ENCODE measurements around the gene VSIR.

DNA sequence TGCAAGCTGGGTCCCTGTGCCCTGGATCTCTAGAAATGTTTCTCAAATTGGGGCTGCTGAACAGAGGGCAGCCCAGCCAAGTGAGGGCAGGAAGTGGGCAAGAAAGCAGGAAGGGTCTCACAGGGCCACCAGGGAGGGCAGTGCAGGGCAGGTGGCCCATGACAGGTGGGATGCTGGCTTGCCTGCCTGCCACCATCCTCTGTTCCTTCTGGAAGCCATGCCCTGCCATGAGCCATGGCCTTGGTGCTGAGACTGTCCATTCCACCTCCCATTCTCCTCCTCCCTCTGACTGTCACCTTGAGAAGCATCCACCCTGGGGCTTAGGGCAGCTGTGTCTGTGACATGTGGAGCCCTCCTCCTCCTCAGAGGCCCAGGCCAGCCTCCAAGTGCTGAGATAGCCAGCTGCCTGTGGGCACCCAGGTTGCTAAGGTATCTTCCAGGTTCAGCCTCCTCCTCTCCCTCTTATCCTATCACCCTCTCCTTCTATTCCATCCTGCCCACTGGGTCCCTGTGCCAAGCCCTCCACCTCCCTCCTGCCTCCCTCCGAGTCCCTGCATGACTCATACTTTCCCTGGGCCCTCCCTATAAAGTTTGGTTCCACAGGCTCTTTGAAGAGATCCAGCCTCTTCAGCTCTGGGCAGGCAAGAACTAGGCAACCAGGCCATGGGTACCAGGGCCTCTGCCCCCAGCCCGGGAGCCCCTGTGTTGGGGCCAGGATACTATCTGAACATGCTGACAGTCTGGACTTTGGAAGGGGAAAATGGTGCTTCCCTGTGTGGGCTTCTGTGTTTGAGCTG lies 1.3 kb downstream of the VSIR start:
- TF ChIP-seq, protein P1, sequence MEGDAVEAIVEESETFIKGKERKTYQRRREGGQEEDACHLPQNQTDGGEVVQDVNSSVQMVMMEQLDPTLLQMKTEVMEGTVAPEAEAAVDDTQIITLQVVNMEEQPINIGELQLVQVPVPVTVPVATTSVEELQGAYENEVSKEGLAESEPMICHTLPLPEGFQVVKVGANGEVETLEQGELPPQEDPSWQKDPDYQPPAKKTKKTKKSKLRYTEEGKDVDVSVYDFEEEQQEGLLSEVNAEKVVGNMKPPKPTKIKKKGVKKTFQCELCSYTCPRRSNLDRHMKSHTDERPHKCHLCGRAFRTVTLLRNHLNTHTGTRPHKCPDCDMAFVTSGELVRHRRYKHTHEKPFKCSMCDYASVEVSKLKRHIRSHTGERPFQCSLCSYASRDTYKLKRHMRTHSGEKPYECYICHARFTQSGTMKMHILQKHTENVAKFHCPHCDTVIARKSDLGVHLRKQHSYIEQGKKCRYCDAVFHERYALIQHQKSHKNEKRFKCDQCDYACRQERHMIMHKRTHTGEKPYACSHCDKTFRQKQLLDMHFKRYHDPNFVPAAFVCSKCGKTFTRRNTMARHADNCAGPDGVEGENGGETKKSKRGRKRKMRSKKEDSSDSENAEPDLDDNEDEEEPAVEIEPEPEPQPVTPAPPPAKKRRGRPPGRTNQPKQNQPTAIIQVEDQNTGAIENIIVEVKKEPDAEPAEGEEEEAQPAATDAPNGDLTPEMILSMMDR (IDR thresholded peaks at IDR 0.05): no peak
- TF ChIP-seq POLR2A (IDR thresholded peaks at IDR 0.05): peak; percentile 30
